Measurements from ENCODE around the gene SYT10.
"Not testable (repeated sequence)": the region's sequence is repeated elsewhere in the genome, so short reads cannot be mapped to it uniquely, and the experiment has no call there.

Gene SYT10

GRCh38 chr12:33437598-33437997 lies 2.0 kb downstream of the SYT10 start:
- no peak for TF ChIP-seq CTCF (IDR thresholded peaks at IDR 0.05; ENCODE audit: low read length, missing control alignments)
- H3K4me3 ChIP-seq (replicated peaks; ENCODE audit: low read depth, low read length), result no peak overlapping the region
- DNase-seq (ENCODE audit: low read depth), result no peak

- DNase-seq (ENCODE audit: low read depth), result no peak
- no peak for TF ChIP-seq CTCF (IDR thresholded peaks at IDR 0.05; ENCODE audit: low read length, missing control alignments)
- H3K4me3 ChIP-seq (replicated peaks; ENCODE audit: low read depth, low read length), result no peak overlapping the region
Observed at GRCh38 chr12:33432992-33433391, 6.6 kb downstream of the SYT10 start.

GRCh38 chr12:33431648-33432047 lies 8.0 kb downstream of the SYT10 start:
- no peak overlapping the region for H3K4me3 ChIP-seq (replicated peaks; ENCODE audit: low read depth, low read length)
- no peak for DNase-seq (ENCODE audit: low read depth)
- no peak for TF ChIP-seq CTCF (IDR thresholded peaks at IDR 0.05; ENCODE audit: low read length, missing control alignments)

GRCh38 chr12:33429468-33429867 lies 10.2 kb downstream of the SYT10 start:
- no peak for TF ChIP-seq CTCF (IDR thresholded peaks at IDR 0.05; ENCODE audit: low read length, missing control alignments)
- no peak for DNase-seq (ENCODE audit: low read depth)
- no peak overlapping the region for H3K4me3 ChIP-seq (replicated peaks; ENCODE audit: low read depth, low read length)

- H3K4me3 ChIP-seq (replicated peaks; ENCODE audit: low read depth, low read length), result no peak overlapping the region
- TF ChIP-seq CTCF (IDR thresholded peaks at IDR 0.05; ENCODE audit: low read length, missing control alignments), result no peak
- no peak for DNase-seq (ENCODE audit: low read depth)
Observed at GRCh38 chr12:33427071-33427470, 12.5 kb downstream of the SYT10 start.

- no peak overlapping the region for H3K4me3 ChIP-seq (replicated peaks; ENCODE audit: low read depth, low read length)
- DNase-seq (ENCODE audit: low read depth), result no peak
- TF ChIP-seq CTCF (IDR thresholded peaks at IDR 0.05; ENCODE audit: low read length, missing control alignments), result no peak
Observed at GRCh38 chr12:33423706-33424105, 15.9 kb downstream of the SYT10 start.

GRCh38 chr12:33412410-33412809 lies 27.2 kb downstream of the SYT10 start:
- not testable (repeated sequence) for H3K4me3 ChIP-seq (replicated peaks; ENCODE audit: low read depth, low read length); DNase-seq (ENCODE audit: low read depth)

- no peak for DNase-seq (ENCODE audit: low read depth)
Observed at GRCh38 chr12:33383503-33383902, 56.1 kb downstream of the SYT10 start.

More at GRCh38 chr12:33383503-33383902, 56.1 kb downstream of the SYT10 start:
- no peak for TF ChIP-seq CTCF (IDR thresholded peaks at IDR 0.05; ENCODE audit: low read length, missing control alignments)
- H3K4me3 ChIP-seq (replicated peaks; ENCODE audit: low read depth, low read length), result no peak overlapping the region
